Measurements from ENCODE around the gene VSTM4.
A peak's percentile ranks its signal among the peaks of the same experiment; 100 is the strongest.

The VSTM4 gene

DNA sequence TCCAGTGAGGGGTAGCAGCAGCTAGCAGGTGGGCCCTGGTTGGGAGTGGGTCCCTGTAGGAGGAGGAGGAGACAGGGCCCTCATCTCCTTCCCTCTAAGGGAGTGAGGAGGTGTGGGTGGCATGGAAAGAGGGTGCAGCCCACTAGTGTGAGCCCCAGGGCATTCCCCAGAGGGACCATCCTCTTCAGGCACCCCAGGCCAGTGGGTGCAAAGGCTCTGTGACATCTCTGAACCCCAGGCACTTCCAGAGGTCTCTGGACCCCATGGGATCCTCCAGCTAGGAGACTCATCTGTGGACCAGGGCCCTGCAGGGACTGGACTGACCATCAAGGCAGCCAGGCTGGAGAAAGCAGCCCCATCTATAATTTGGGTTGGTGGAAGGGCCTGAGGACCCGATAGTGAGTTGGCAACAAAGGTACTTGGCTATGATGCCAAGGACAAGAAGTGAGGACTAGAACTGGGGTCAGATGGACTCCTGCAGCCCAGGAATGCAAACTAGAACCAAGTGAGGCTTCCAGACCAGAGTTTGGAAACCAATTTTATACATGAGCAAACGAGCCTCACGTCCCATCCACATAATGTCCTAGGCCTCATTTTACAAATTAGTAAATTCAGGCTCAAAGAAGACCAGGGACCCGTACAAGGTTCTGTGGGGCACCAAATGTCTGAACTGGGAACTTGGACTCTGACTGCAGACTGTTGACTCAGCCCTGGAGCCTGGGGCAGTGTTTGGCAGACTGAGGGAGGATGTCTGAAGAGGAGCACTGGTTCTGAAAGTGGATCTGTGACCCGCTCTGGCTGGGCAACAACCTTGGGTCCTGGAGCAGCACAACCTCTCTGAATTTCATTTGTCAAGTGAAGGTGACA is 1.4 kb upstream of the VSTM4 start:
- no peak for DNase-seq

- DNase-seq = no peak
Measured at GRCh38 chr10:49115796-49116508, 630 bp upstream of the VSTM4 start.

GRCh38 chr10:49114718-49115014 is 656 bp downstream of the VSTM4 start:
- DNase-seq = no peak

DNA sequence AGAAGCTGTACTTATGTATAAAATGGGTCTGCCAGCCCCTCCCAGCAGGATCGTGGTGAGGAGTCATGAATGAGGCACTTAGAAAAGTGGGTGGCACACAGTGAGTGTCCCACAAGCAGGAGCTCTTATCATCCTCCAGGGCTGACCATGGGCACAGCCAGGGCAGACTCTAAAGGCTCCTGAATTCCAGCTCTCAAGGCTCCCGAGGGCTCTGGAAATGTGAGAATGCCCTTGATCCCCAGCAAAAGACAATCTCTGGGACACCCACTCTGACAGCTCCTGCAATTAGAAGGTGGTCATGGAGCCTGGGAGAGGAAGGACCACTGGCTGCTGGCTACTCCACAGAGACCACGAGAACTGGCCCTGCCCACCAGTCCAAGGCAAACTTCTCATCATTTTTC is 1.6 kb downstream of the VSTM4 start:
- DNase-seq = no peak

DNA sequence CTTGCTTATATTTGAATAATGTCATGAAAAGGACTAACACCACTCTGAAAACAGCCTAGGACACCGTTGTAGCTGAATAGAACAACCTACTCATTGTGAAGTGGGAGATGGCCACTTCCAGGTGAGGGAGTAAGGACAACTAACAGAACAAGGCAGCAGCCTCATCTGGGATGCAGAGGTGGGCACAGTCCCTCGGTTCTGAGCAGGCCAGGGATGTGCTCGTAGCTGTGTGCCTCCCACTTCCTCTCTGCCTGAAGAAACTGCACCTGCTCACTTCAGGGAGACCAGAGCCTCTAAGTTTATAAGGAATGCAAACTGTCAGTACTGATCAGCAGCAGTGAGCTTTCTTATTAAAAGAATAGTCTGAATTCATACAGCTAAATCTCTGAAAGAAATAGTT is 2.5 kb downstream of the VSTM4 start:
- DNase-seq = no peak

DNA sequence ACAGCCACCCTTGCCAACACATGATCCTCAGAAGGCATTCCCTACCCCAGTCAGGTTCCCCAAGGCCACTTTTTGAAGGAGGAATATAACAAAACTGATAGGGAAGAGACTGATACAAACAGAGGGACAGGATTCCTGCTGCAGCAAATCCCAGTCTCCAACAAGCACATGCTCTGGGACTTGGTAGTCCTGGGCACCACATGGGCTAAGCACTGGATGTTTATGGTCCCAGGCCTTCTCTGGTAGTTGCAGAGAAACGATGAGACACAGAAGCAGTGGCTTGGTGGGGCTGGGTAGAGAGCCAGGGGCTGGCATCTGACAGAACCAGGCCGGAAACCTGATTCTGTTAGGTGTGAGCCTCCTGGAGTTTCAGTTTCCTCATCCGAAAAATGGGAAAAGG is 3.2 kb downstream of the VSTM4 start:
- DNase-seq = no peak

DNA sequence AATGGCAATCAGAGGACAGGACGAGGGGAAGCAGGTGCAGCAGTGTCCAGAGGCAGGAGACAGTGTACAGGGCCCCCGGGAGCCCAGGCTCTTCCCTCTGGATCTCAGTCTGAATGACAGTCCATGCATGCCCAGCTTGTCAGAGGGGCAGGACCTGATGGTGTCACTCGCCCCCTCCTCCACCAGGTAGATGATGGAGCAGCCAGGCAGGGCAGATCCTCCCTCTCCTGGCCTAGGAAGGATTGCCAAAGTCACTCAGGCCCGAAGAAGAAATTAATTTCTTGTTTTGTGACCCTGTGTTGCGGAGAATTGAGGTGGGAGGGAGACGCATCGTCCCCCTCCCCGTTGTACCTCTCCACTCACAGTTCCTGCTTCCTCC is 4.0 kb downstream of the VSTM4 start:
- no peak for DNase-seq

DNA sequence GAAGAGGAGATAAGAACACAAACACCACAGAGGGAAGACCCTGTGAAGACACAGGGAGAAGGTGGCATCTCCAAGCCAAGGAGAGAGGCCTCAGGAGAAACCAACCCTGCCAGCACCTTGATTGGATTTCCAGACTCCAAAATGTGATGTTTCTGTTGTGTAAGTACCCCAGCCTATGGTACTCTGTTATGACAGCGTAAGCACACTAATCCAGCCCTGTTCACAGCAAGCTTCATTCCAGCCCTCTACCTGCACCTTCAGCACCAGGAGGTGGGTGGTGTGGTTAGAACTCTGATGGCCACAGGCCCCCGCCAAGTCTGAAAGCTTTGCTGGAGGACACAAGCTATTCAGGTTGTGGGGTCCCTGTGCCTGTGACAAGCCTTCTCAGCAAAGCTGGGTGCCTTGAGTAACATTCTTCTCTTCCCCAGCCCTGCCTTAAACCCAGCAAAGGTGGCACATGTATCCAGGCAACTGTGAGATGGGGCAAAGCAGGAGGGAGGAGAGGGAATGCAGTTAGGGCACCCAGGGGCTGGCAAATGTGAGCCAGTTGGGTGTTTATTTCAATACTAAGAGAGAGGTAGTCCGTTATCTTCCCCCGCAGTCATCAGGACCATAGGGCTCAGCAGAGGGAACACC is 4.5 kb downstream of the VSTM4 start:
- DNase-seq = no peak

- peak; percentile 7 for DNase-seq
Measured at GRCh38 chr10:49109669-49110340, 5.5 kb downstream of the VSTM4 start.

DNA sequence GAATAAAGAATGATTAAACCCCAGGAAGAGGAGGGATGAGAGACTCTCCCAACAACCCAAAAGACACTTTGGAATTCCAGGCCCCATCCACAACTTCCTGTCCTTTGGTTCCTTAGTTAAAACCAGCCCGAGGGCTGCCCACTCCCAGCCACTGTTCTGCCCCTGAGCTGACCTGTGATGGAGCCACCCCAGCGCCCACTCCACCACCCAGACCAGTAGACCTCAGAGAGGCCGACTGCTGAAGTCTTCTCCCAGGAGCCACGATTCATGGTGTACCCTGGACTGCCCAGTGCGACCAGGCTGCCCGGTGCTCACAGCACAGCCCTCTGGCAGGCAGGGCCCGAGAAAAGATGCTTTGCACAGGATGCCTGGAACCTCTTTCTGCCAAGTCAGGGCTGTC is 6.7 kb downstream of the VSTM4 start:
- DNase-seq = no peak

DNA sequence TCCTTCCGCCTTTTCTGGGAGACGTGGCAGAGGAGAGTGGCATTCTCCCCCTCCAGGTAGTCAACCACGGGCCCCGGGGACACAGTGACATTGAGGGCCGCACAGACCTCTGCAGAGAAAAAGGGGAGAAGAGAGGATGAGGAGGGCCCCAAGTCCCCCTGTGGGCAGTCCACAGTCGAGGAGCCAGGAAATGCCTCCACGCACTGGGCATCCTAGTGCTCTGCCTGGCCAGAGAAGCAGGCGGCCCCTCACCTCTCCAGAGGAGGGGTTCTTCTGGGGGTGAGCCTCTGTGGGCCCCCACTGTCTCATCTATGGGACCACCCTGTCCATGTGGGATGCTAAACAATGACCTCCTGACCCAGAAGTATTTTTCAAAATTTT is 7.4 kb downstream of the VSTM4 start:
- DNase-seq = no peak

DNA sequence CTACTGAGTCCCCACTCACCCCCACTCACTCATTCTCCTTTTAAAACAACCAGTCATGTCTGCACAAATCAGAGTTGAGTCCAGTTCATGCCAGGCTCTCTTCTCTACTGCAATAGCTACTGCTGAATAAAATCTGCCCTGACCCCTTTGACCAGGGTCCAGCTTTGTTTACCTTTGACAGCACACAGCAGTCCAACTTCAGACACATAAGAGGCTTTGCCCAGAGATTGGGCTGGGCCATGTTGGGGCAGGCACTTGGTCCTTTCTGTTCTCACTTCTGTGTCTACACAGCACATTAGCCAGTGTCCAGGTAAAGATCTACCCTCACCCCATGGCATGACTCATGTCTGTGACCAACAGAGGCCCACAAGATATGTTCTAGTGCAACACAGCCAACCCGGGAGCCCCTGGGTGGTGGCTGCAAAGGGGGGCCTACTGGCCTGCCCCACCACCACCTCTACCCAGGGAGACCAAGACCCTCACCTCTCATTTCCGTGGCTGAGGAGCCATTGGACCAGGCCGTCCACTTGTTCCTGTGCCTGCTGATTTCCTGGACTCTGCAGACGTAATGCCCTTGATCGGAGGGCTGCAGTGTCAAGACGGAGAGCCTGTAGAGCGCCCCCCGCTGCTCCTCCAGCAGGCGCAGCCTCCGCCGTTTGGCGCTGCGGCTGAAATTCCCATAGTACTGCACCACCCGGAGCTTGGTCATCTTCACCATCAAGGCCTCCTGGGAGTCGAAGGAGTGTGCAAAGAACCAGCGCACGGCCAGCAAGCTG is 8.0 kb downstream of the VSTM4 start:
- DNase-seq = no peak

DNA sequence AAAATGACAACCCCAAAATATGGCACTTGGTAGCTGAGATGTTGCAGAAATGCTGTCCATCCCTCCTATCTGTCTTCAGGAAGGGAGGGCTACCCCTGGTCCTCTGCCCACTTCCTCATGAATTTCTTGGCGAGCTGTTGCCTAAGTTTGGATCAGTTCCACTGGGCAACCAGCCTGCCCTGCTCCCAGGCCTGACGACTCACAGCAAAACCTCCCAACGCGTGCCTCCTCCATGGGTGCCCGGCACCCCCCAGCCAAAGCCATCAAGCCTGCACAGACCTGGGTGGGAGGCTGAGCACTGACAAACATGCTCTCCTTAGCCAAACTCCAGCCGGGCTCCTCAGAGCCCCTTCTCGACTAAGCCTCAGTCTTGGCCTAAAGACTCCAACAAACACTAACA is 8.9 kb downstream of the VSTM4 start:
- no peak for DNase-seq

- no peak for DNase-seq
Measured at GRCh38 chr10:49105076-49105475, 10.2 kb downstream of the VSTM4 start.

GRCh38 chr10:49104323-49104722 is 11.0 kb downstream of the VSTM4 start:
- DNase-seq = no peak

GRCh38 chr10:49103761-49104160 is 11.6 kb downstream of the VSTM4 start:
- DNase-seq = no peak

DNA sequence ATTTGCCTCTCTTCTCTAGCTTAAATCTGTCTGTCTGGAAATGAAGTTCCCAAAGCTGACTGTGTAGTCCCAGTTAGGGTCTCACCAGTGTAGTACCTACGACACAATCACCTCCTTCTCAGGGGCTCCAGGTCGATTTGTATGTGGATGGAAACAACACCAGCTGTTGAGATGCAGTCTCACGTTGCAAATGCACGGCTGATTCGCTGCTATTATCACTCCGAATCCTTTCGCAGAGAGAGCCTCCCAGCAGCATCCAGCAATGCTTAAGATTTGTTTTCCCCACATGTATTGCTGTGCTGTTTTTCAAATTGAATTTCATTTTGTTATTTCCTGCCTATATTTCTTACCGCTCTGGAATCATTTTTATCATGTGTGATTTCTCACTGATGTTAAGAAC is 16.3 kb downstream of the VSTM4 start:
- DNase-seq = no peak

GRCh38 chr10:49096890-49097445 is 18.4 kb downstream of the VSTM4 start:
- no peak for DNase-seq

GRCh38 chr10:49094646-49095045 is 20.7 kb downstream of the VSTM4 start:
- no peak for DNase-seq

DNA sequence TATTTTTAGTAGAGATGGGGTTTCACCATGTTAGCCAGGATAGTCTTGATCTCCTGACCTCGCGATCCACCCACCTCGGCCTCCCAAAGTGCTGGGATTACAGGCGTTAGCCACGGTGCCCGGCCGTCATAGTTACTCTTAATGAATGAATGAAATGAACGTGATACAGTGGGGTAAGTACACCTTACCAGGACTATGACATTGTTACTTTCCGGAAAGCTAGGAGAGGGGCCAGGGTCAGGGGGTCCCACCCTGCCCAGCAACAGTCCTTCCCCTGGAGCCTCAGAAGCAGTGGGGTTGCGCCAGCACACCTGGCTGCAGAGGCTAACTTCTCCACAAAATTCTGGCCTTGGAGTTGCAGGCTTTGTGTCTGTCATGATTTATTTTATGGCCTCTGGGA is 21.4 kb downstream of the VSTM4 start:
- DNase-seq = no peak

DNA sequence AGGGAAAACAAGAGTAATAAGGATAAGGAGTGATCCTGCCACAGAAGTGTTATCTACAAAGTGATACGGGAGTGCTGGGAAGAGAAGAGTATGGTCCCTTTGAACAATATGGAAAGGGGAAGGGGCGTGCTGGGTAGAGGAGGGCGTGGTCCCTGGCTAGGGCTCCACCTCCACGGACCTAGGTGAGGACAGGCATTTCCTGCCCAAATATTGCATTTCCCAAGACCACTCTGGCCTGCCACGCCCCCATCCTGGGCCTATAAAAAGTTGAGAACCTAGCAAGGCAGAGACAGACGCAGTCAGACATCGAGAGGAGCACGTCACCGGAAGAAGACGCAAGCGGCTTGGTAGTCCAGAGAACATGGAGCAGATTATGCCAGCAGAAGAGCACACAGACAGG is 22.8 kb downstream of the VSTM4 start:
- DNase-seq = no peak

DNA sequence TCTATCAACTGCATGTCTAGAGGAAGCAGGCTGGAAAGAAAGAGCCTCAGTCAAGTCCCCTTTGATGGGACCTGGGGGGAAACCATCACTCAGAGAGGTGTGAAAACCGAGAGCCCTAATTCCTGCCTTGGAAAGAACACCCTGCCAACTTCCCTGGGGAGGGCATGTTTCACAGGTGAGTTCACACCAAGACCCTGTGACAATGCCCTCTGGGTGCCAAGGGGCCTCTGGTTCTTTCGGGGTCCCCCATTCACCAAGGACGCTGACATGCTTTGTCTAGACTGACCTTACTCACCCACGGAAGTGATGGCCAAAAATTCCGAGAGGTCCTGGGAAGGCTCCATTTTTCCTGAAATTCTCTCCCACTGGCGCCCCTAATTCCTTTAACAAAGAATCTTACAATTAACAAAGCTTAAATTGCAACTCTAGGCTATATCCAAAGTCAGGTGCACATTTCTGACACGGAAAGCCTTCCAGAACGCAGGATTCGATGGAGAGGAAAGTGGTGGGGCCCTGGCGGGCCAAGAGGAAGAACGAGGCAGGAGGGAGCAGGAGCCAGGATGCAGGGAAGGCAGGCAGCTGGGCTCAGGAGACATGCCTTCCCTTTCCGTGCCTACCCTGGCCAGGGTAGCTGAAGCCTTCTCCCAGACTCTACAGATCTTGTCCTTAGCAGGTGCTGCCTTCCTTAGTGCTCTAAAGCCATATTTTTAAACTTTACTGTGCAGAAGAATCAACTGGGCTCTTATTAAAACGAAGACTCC is 23.7 kb downstream of the VSTM4 start:
- DNase-seq = no peak

All from DMS53 (cell line).